NCI-H2196 (cell line): ENCODE data around the gene DDX47.

Experiments
- DNase-seq: peaks from one replicate; lab custom pipeline; 2025; ENCODE audit not compliant: unreplicated experiment; lab: John Stamatoyannopoulos, UW

The DDX47 gene

DNA sequence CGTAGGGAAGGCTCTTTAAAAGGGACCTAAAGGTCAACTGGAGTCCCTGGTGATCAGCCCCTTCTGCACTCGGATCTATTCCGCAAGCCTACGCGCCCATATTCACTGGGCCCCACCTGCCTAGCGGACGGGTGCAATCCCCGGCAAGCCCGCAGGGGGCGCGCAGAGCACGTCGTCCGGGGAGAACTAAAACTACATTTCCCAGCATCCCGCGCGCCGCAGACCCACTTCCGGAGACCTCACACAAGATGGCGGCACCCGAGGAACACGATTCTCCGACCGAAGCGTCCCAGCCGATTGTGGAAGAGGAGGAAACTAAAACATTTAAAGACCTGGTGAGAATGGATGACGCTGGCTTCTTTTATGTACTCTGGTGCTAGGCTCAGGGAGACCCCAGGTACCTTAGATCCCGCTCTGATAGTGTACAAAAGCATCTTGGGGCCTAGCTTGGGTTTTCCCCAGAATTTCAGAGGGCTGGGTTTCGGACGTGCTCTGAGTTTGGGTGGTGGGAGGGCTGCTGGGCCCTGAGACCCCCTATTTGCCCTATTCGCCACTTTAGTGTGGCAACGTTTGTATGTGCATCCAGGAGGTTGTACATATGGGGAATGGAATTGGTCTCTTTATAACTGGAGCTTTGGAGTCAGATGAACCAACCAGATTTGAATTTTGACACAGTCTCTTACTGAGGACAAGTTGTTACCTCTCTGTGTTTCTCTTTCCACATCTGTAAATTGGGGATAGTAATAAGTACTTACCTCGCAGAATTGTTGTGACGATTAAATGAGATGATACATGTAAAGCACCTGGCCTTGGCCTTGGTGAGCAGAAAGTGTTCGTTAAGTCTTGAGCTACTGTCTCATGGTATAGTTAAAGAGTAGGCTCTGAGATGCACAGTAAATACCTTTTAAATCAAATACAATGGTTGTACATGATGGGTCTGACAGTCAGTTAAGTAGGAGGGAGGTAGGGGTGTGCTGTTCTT, at the start of gene DDX47:
TSS of gene DDX47 (plus strand) at position 227 of the 982 bp plus-strand sequence. CDS start at position 249, 22 bp downstream.
- peak; percentile 84 for DNase-seq

GRCh38 chr12:12764824-12765223, 48.3 kb upstream of the DDX47 start:
- DNase-seq, result no peak

GRCh38 chr12:12770262-12770661, 42.9 kb upstream of the DDX47 start:
- DNase-seq, result no peak

DNA sequence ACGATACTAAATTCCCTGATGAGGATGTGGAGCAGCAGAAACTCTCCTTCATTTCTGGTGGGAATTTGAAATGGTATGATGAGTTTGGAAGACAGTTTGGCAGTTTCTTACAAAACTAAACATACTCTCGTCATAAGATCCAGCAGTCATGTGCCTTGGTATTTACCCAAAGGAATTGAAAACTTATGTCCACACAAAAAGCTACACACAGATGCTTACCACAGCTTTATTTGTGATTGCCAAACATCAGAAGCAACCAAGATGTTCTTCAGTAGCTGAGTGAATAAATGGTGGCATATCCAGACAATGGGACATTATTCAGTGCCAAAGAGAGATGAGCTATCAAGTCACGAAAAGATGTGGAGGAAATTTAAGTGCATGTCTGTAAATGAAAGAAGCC, 38.4 kb upstream of the DDX47 start:
- DNase-seq, result no peak

GRCh38 chr12:12776261-12776660, 36.9 kb upstream of the DDX47 start:
- peak; percentile 43 for DNase-seq

DNA sequence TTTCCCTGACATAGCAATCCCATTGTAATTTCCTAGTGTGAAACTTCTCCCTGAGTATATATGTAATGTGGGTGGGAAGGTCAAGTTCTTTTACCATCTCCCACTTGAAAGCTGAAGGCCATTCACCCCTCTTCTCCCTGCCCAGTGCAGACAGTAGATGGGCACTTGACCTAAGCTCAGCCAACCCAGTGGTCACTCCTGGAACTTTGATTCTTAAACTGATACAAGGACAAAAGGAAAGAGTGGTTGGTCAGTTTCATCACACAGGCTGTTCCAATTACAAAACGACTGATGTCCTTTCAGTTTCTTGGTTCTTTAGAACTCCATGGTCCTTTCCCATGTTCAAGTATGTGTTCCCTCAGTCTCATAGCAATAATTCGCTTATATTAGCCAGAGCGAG, 36.1 kb upstream of the DDX47 start:
- DNase-seq, result no peak

DNA sequence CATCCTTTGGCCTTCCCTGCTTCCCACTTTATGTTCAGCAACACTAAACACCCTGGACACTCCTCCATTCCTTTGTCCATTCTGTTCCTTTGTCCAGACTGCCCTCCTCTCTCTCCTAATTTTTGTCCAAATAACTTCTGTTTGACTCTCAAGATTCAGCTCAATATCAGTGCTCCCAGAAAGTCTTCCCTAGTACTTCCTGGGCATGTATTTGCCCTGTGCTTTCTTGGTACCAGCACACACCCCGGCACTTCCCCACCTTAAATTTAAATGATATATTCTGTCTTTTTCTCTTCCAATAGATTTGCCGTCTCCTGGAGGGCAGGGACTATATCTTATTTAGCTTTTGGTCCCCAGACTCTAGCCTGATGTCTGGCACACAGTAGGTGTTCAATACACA, 34.1 kb upstream of the DDX47 start:
- DNase-seq, result no peak

- peak; percentile 37 for DNase-seq
These were observed 33.6 kb upstream of the DDX47 start for GRCh38 chr12:12779529-12779928.

GRCh38 chr12:12784116-12784515, 29.0 kb upstream of the DDX47 start:
- no peak for DNase-seq

- DNase-seq, result no peak
These were observed 28.0 kb upstream of the DDX47 start, which contains the start of gene APOLD1 for GRCh38 chr12:12784911-12785814. APOLD1 (plus strand) TSS chr12:12785659; CDS start chr12:12785692, 33 bp downstream.

- no peak for DNase-seq
These were observed 26.8 kb upstream of the DDX47 start for GRCh38 chr12:12786351-12786705.

GRCh38 chr12:12786706-12787601, 26.2 kb upstream of the DDX47 start:
- DNase-seq, result peak; percentile 59

DNA sequence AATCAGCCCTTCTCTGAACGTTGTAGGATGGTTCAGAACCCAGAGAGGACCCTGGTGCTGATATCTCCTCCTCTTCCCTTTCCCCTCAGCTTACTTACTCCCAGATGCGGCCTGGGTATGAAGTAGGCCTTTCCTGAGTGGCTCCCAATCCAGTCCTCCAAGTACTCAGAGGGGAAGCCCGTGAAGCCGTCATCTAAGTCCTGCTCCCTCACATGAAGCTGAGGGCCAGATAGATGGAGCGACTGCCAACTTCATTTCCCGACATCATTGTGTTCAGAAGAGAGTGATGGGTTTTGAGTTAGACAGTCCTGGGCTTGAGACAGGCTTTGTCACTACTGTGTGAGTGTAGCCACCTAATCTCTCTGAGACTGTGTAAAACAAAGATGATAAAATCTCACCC, 25.0 kb upstream of the DDX47 start:
- no peak for DNase-seq

- peak; percentile 69 for DNase-seq
These were observed 24.3 kb upstream of the DDX47 start for GRCh38 chr12:12788675-12789368.

- DNase-seq, result no peak
These were observed 22.2 kb upstream of the DDX47 start for GRCh38 chr12:12790956-12791355.

- DNase-seq, result peak; percentile 29
These were observed 21.3 kb upstream of the DDX47 start for GRCh38 chr12:12791756-12792369.

DNA sequence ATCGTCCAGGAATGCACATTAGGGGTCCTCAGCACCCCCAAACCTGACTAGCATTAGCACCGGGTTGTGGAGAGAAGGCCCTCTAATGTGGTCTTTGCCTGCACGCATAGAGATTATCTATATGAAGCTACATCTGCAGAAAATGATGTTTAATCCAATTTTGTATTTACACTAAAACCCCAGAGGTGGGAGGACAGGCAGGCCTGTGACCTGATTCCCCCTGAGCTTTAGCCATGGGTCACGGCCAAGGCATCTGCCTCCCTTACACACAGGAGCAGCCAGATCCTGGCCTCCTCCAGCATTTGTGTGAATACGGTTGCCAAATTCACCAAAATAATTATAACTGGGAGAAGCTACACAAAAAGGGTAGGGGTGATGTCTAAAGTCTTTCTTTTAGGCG, 20.7 kb upstream of the DDX47 start:
- DNase-seq, result no peak

- no peak for DNase-seq
These were observed 18.5 kb upstream of the DDX47 start for GRCh38 chr12:12794686-12795085.

- DNase-seq, result no peak
These were observed 17.0 kb upstream of the DDX47 start for GRCh38 chr12:12796171-12796570.
